Mammary epithelial cell (primary cell): ENCODE data around the gene AHSG.

Experiments
- EZH2 ChIP-seq: IDR thresholded peaks from 2 replicates; pipeline ENCODE4 v1.6.1; 2012; ENCODE audit warnings: low read length, inconsistent platforms, borderline replicate concordance
- TF ChIP-seq, protein P1 (sequence below), 2 donors: IDR thresholded peaks in 1 of 2; conservative IDR thresholded peaks in 1 of 2; 2 replicates each; pipeline ENCODE4 v1.5.1; 2011 to 2012; ENCODE audit warnings: inconsistent platforms in 2 of 2, low read length in 2 of 2, mild to moderate bottlenecking in 2 of 2, control low read depth in 1 of 2, low read depth in 1 of 2; ENCODE audit not compliant: insufficient read depth in 1 of 2; ENCODE audit errors: extremely low read depth in 1 of 2

GRCh38 chr3:186598108-186598784, 14.6 kb upstream of the AHSG start:
- TF ChIP-seq, protein P1, sequence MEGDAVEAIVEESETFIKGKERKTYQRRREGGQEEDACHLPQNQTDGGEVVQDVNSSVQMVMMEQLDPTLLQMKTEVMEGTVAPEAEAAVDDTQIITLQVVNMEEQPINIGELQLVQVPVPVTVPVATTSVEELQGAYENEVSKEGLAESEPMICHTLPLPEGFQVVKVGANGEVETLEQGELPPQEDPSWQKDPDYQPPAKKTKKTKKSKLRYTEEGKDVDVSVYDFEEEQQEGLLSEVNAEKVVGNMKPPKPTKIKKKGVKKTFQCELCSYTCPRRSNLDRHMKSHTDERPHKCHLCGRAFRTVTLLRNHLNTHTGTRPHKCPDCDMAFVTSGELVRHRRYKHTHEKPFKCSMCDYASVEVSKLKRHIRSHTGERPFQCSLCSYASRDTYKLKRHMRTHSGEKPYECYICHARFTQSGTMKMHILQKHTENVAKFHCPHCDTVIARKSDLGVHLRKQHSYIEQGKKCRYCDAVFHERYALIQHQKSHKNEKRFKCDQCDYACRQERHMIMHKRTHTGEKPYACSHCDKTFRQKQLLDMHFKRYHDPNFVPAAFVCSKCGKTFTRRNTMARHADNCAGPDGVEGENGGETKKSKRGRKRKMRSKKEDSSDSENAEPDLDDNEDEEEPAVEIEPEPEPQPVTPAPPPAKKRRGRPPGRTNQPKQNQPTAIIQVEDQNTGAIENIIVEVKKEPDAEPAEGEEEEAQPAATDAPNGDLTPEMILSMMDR (conservative IDR thresholded peaks at IDR 0.05 in 1 of 2, IDR thresholded peaks at IDR 0.05 in 1 of 2; ENCODE audit: extremely low read depth in 1 of 2, insufficient read depth in 1 of 2, low read depth in 1 of 2, low read length in 2 of 2): no peak
- TF ChIP-seq EZH2: no peak
